Stimulated activated CD8-positive, alpha-beta memory T cell treated with anti-CD3 and anti-CD28 coated beads, Interleukin-15, amount 100 ng/mL, for 24 hours (primary cell): Measurements from ENCODE around the gene RASGRF2.

Experiments
- DNase-seq: peaks from one replicate; pipeline ENCODE4 v3.0.0-alpha.2; 2020; ENCODE audit warnings: low read depth

RASGRF2 gene

GRCh38 chr5:81177061-81177460 lies 216.9 kb downstream of the RASGRF2 start:
- DNase-seq = no peak

GRCh38 chr5:81179959-81180358 lies 219.8 kb downstream of the RASGRF2 start:
- DNase-seq = no peak

- no peak for DNase-seq
Measured at GRCh38 chr5:81180780-81181460, 220.8 kb downstream of the RASGRF2 start.

GRCh38 chr5:81181576-81182316 lies 221.6 kb downstream of the RASGRF2 start:
- DNase-seq = no peak

GRCh38 chr5:81182396-81183390 lies 222.5 kb downstream of the RASGRF2 start:
- DNase-seq = no peak

GRCh38 chr5:81183811-81184748 lies 223.9 kb downstream of the RASGRF2 start:
- no peak for DNase-seq

- DNase-seq = no peak
Measured at GRCh38 chr5:81184749-81185110, 224.6 kb downstream of the RASGRF2 start.

GRCh38 chr5:81187885-81188284 lies 227.7 kb downstream of the RASGRF2 start:
- no peak for DNase-seq

GRCh38 chr5:81188962-81189361 lies 228.8 kb downstream of the RASGRF2 start:
- no peak for DNase-seq

- DNase-seq = no peak
Measured at GRCh38 chr5:81189875-81190498, 229.8 kb downstream of the RASGRF2 start.

GRCh38 chr5:81191726-81192372 lies 231.7 kb downstream of the RASGRF2 start:
- DNase-seq = no peak

GRCh38 chr5:81192373-81192750 lies 232.2 kb downstream of the RASGRF2 start:
- DNase-seq = no peak

GRCh38 chr5:81194633-81195334 lies 234.6 kb downstream of the RASGRF2 start:
- peak; percentile 70 for DNase-seq

GRCh38 chr5:81195335-81195929 lies 235.3 kb downstream of the RASGRF2 start:
- DNase-seq = no peak

- DNase-seq = no peak
Measured at GRCh38 chr5:81202655-81203054, 242.5 kb downstream of the RASGRF2 start.

GRCh38 chr5:81203729-81204128 lies 243.6 kb downstream of the RASGRF2 start:
- no peak for DNase-seq

GRCh38 chr5:81204205-81204604 lies 244.0 kb downstream of the RASGRF2 start:
- DNase-seq = no peak

- DNase-seq = no peak
Measured at GRCh38 chr5:81205058-81205457, 244.9 kb downstream of the RASGRF2 start.

GRCh38 chr5:81207009-81207408 lies 246.8 kb downstream of the RASGRF2 start:
- no peak for DNase-seq
